ENCODE measurements around the gene SLC25A48. TPM values are rescaled to one million over a fixed set of nuclear protein-coding genes. Genes with fewer than 3 reads are reported as not detected.

Gene SLC25A48
- total RNA-seq, 1 experiment from 2014 or later, result 1.6 TPM

DNA sequence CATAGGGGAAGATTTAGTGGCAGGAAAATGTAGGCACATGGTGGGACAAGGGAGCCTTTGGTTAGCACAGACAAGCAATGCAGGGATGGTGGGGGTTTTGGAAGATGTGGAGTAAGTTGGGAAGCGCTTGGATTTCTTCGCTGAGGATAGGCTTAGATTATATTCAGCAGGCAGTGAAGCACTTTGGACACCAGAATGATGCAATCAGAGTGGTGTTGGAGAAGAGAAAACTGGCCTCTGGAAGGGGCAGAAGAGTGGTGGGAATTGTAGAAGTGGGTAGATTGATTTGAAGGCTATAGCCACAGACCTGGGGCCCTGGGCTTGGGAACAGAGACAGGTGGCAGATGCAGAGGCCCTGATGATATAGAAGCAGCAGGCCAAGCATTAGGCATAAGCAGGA lies 28.3 kb downstream of the SLC25A48 start:
- no peaks in the 10 kb centered on the region for H3K27me3 ChIP-seq (replicated peaks; ENCODE audit: control insufficient read depth, insufficient read depth, low read length)
- no peak overlapping the region for H3K4me3 Mint-ChIP-seq (ENCODE audit: unreplicated experiment)
- H3K4me3 ChIP-seq (ENCODE audit: low read depth, low read length), result no peak overlapping the region
- peaks cover 10% of the 10 kb centered on the region for H3K27me3 Mint-ChIP-seq (ENCODE audit: insufficient read depth, unreplicated experiment)
- POLR2A ChIA-PET, result no interaction called here
- intact Hi-C loops (cut with micrococcal nuclease; ENCODE audit: unreplicated experiment), result no loop called here
- no peak overlapping the region for H3K27ac Mint-ChIP-seq (ENCODE audit: unreplicated experiment)
- TF ChIP-seq, protein P1, sequence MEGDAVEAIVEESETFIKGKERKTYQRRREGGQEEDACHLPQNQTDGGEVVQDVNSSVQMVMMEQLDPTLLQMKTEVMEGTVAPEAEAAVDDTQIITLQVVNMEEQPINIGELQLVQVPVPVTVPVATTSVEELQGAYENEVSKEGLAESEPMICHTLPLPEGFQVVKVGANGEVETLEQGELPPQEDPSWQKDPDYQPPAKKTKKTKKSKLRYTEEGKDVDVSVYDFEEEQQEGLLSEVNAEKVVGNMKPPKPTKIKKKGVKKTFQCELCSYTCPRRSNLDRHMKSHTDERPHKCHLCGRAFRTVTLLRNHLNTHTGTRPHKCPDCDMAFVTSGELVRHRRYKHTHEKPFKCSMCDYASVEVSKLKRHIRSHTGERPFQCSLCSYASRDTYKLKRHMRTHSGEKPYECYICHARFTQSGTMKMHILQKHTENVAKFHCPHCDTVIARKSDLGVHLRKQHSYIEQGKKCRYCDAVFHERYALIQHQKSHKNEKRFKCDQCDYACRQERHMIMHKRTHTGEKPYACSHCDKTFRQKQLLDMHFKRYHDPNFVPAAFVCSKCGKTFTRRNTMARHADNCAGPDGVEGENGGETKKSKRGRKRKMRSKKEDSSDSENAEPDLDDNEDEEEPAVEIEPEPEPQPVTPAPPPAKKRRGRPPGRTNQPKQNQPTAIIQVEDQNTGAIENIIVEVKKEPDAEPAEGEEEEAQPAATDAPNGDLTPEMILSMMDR (IDR thresholded peaks at IDR 0.05; ENCODE audit: insufficient read depth in 1 of 2, low read depth in 1 of 2, low read length in 1 of 2, severe bottlenecking in 1 of 2, unreplicated experiment in 1 of 2), result no peak
- no peaks in the 10 kb centered on the region for H3K4me1 ChIP-seq
- CTCF ChIA-PET, result no interaction called here
- H3K9me3 Mint-ChIP-seq (ENCODE audit: unreplicated experiment), result peaks cover 9% of the 10 kb centered on the region
- H3K4me1 Mint-ChIP-seq (ENCODE audit: low read depth, unreplicated experiment), result no peaks in the 10 kb centered on the region
- H3K36me3 Mint-ChIP-seq (ENCODE audit: insufficient read depth, unreplicated experiment), result no peaks in the 10 kb centered on the region
- no peaks in the 10 kb centered on the region for H3K9me3 ChIP-seq
- DNase-seq, result no peak
- no peaks in the 10 kb centered on the region for H3K36me3 ChIP-seq (ENCODE audit: control insufficient read depth, insufficient read depth, low read length)
- no TSS peak for BruUV-seq (replicated peaks)

DNA sequence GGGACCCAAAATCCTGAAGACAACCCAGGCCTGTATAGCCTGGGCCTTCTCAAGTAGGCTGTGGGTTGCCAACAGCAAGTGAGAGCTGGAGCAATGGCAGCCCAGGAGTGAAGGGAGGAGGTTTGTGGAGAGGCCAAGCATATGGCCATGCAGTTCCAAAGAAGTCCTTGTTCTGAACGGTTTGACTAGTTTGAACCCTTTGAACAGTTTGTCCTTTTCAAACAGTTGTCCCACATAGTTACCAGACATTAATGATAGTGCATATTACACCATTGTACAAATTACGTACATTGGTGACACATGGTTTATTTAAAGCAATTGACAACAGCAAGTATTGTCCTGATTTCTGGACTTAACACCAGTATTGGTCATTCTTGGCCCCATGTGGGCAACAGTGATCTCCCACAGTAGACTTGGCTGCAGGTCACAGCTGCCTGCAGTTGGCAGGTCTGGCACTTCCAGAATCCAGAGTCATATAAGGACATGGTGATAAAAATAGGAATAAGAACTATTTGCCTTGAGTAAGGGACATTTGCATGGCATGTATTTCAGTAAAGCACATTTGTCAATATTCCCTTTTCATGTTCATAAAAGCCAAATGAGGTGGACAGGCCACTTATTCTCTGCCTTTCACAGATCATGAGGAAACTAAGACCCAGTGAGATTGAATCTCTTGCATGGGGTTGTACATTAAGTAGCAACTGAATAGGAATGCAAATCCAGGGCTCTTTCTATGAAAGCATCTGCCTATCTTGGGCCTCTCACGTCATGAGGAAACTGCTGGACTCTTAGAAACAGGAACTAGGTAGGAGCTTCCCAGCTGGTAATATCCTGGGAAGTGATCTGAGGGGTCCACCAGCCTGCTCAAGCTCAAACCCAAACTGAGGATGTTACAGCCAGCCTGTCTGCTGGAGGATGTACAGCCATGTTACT lies 30.3 kb downstream of the SLC25A48 start:
- no peaks in the 10 kb centered on the region for H3K4me1 Mint-ChIP-seq (ENCODE audit: low read depth, unreplicated experiment)
- H3K9me3 Mint-ChIP-seq (ENCODE audit: unreplicated experiment), result no peaks in the 10 kb centered on the region
- H3K27ac Mint-ChIP-seq (ENCODE audit: unreplicated experiment), result no peak overlapping the region
- TF ChIP-seq, protein P1 (IDR thresholded peaks at IDR 0.05; ENCODE audit: insufficient read depth in 1 of 2, low read depth in 1 of 2, low read length in 1 of 2, severe bottlenecking in 1 of 2, unreplicated experiment in 1 of 2), result no peak
- H3K27me3 Mint-ChIP-seq (ENCODE audit: insufficient read depth, unreplicated experiment), result peaks cover 13% of the 10 kb centered on the region
- intact Hi-C loops (cut with micrococcal nuclease; ENCODE audit: unreplicated experiment), result no loop called here
- no peaks in the 10 kb centered on the region for H3K27me3 ChIP-seq (replicated peaks; ENCODE audit: control insufficient read depth, insufficient read depth, low read length)
- ChIA-PET POLR2A (no interaction called here), CTCF (no interaction called here)
- no peaks in the 10 kb centered on the region for H3K36me3 Mint-ChIP-seq (ENCODE audit: insufficient read depth, unreplicated experiment)
- H3K4me3 Mint-ChIP-seq (ENCODE audit: unreplicated experiment), result no peak overlapping the region
- no peak for DNase-seq
- no peaks in the 10 kb centered on the region for H3K4me1 ChIP-seq
- no peaks in the 10 kb centered on the region for H3K9me3 ChIP-seq
- no TSS peak for BruUV-seq (replicated peaks)
- no peaks in the 10 kb centered on the region for H3K36me3 ChIP-seq (ENCODE audit: control insufficient read depth, insufficient read depth, low read length)
- no peak overlapping the region for H3K4me3 ChIP-seq (ENCODE audit: low read depth, low read length)

DNA sequence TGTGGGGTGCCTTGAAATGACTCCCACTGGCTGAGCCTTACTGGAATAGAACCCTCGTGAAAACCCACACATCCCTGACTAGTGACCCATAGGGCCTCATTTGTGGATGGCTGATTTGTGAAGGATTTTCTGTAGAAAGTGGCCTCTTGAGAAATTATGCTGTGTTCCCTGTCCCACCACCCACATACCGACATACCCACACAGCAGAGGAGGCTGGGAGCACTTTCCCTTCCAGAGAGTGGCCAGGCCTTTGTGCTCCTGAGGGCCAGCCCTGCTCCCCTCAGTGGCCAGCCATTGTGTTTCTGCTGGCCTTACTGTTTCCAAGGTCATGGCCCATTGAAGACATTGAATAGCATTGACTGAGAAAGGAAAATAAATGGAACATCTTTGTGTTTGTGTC lies 31.6 kb downstream of the SLC25A48 start:
- Histone ChIP-seq H3K4me3 (ENCODE audit: low read depth, low read length) (no peak overlapping the region), H3K9me3 (no peaks in the 10 kb centered on the region), H3K36me3 (ENCODE audit: control insufficient read depth, insufficient read depth, low read length) (no peaks in the 10 kb centered on the region), H3K27me3 (replicated peaks; ENCODE audit: control insufficient read depth, insufficient read depth, low read length) (no peaks in the 10 kb centered on the region), H3K4me1 (no peaks in the 10 kb centered on the region)
- ChIA-PET POLR2A (no interaction called here), CTCF (no interaction called here)
- DNase-seq, result no peak
- no peak overlapping the region for H3K4me3 Mint-ChIP-seq (ENCODE audit: unreplicated experiment)
- H3K27me3 Mint-ChIP-seq (ENCODE audit: insufficient read depth, unreplicated experiment), result peaks cover 13% of the 10 kb centered on the region
- H3K9me3 Mint-ChIP-seq (ENCODE audit: unreplicated experiment), result no peaks in the 10 kb centered on the region
- no peak overlapping the region for H3K27ac Mint-ChIP-seq (ENCODE audit: unreplicated experiment)
- TF ChIP-seq, protein P1 (IDR thresholded peaks at IDR 0.05; ENCODE audit: insufficient read depth in 1 of 2, low read depth in 1 of 2, low read length in 1 of 2, severe bottlenecking in 1 of 2, unreplicated experiment in 1 of 2), result no peak
- no peaks in the 10 kb centered on the region for H3K36me3 Mint-ChIP-seq (ENCODE audit: insufficient read depth, unreplicated experiment)
- intact Hi-C loops (cut with micrococcal nuclease; ENCODE audit: unreplicated experiment), result no loop called here
- no peaks in the 10 kb centered on the region for H3K4me1 Mint-ChIP-seq (ENCODE audit: low read depth, unreplicated experiment)
- no TSS peak for BruUV-seq (replicated peaks)
